Measurements from ENCODE around the gene GRID1.

DNA sequence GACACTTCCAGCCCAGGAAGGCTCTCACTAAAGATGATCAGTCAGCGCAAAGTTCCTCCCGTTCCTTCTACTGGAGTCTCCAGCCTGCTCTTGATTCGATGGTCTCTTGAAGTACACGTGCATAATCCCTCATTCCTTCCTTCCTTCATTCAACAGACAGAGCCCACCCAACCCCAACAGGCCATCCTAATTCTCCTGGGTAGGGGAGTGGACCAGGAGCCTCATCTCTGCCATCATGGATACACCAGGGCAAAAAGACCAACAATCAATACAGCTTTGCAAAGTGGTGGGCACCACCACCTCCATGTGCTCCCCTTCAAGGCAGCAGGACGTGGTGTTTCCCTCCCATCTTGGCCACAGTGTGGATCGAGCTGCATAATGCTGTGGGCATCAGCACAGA lies 446.3 kb downstream of the GRID1 start:
- TF ChIP-seq, protein P1, sequence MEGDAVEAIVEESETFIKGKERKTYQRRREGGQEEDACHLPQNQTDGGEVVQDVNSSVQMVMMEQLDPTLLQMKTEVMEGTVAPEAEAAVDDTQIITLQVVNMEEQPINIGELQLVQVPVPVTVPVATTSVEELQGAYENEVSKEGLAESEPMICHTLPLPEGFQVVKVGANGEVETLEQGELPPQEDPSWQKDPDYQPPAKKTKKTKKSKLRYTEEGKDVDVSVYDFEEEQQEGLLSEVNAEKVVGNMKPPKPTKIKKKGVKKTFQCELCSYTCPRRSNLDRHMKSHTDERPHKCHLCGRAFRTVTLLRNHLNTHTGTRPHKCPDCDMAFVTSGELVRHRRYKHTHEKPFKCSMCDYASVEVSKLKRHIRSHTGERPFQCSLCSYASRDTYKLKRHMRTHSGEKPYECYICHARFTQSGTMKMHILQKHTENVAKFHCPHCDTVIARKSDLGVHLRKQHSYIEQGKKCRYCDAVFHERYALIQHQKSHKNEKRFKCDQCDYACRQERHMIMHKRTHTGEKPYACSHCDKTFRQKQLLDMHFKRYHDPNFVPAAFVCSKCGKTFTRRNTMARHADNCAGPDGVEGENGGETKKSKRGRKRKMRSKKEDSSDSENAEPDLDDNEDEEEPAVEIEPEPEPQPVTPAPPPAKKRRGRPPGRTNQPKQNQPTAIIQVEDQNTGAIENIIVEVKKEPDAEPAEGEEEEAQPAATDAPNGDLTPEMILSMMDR (conservative IDR thresholded peaks at IDR 0.05; ENCODE audit: low read depth, low read length), result no peak
- no peak for TF ChIP-seq EZH2 (IDR thresholded peaks at IDR 0.05; ENCODE audit: low read length, unreplicated experiment)

Data from PC-3 (cell line).